Liver (tissue), 9 donors: ENCODE data around the gene PLEKHF1. TPM values are rescaled to one million over a fixed set of nuclear protein-coding genes. Genes with fewer than 3 reads are reported as not detected.

Source experiments
- DNase-seq: peaks from one replicate; pipeline ENCODE4 v3.0.0-alpha.2; 2017; ENCODE audit warnings: low spot score
- H3K27ac ChIP-seq, 2 donors: one replicate each; pipeline ENCODE4 v1.7.0; 2013; ENCODE audit warnings: inconsistent platforms in 2 of 2, low read length in 2 of 2, control low read depth in 1 of 2, low read depth in 1 of 2, mild to moderate bottlenecking in 1 of 2
- H3K27me3 ChIP-seq, 4 donors: one replicate each; pipeline versions ENCODE4 v1.6.1 to v1.7.0; 2013; ENCODE audit warnings: low read length in 3 of 4, inconsistent platforms in 1 of 4, mild to moderate bottlenecking in 1 of 4, moderate library complexity in 1 of 4; ENCODE audit not compliant: control insufficient read depth in 4 of 4, insufficient read depth in 4 of 4
- H3K36me3 ChIP-seq, 4 donors: one replicate each; pipeline versions ENCODE4 v1.6.1 to v1.7.0; 2013; ENCODE audit warnings: low read length in 3 of 4, mild to moderate bottlenecking in 3 of 4, low read depth in 1 of 4, moderate library complexity in 1 of 4; ENCODE audit not compliant: control insufficient read depth in 4 of 4, insufficient read depth in 3 of 4
- H3K4me1 ChIP-seq, 4 donors: one replicate each; pipeline versions ENCODE4 v1.6.1 to v1.7.0; 2013; ENCODE audit warnings: low read length in 3 of 4, mild to moderate bottlenecking in 3 of 4, moderate library complexity in 1 of 4; ENCODE audit not compliant: control insufficient read depth in 4 of 4, insufficient read depth in 4 of 4
- H3K4me3 ChIP-seq, 3 donors: one replicate each; pipeline versions ENCODE4 v1.6.1 to v1.7.0; 2013; ENCODE audit warnings: low read length in 3 of 3, control low read depth in 1 of 3, low read depth in 1 of 3, mild to moderate bottlenecking in 1 of 3
- H3K9ac ChIP-seq, 2 donors: one replicate each; pipeline ENCODE4 v1.7.0; 2013; ENCODE audit warnings: low read length in 2 of 2, mild to moderate bottlenecking in 2 of 2, moderate library complexity in 2 of 2, control low read depth in 1 of 2, low read depth in 1 of 2
- H3K9me3 ChIP-seq, 4 donors: one replicate each; pipeline versions ENCODE4 v1.6.1 to v1.7.0; 2013; ENCODE audit warnings: low read length in 3 of 4; ENCODE audit not compliant: control insufficient read depth in 4 of 4
- GABPA ChIP-seq, 2 donors: IDR thresholded peaks in 1 of 2; conservative IDR thresholded peaks in 1 of 2; 2 replicates each; pipeline ENCODE4 v1.6.1; 2016; ENCODE audit warnings: antibody characterized with exemption in 2 of 2, mild to moderate bottlenecking in 1 of 2, moderate library complexity in 1 of 2
- HNF4A ChIP-seq, 2 donors: conservative IDR thresholded peaks; 2 replicates each; pipeline ENCODE4 v1.6.1; 2016; ENCODE audit warnings: antibody characterized with exemption in 2 of 2, mild to moderate bottlenecking in 2 of 2
- NR2F2 ChIP-seq: IDR thresholded peaks from 2 replicates; pipeline ENCODE4 v1.6.1; 2016; ENCODE audit warnings: antibody characterized with exemption
- SP1 ChIP-seq: IDR thresholded peaks from 2 replicates; pipeline ENCODE4 v1.6.1; 2018; ENCODE audit warnings: antibody characterized with exemption, mild to moderate bottlenecking
- ZBTB33 ChIP-seq: IDR thresholded peaks from 2 replicates; pipeline ENCODE4 v1.6.1; 2016; ENCODE audit warnings: antibody characterized with exemption
- WGBS: extraction: QIAGEN DNeasy Blood & Tissue Kit; methylation state at CpG from one replicate; pipeline ENCODE4 v1.1.7; 2013; 5-methylcytosine and 5-hydroxymethylcytosine counted together
- polyA plus RNA-seq, 2 donors: library from polyadenylated mRNA; stranded (reverse) in 1 of 2; unstranded in 1 of 2; fragments of 200-250 nt in 1 of 2; fragments of >200 nt in 1 of 2; fragmentation: Nextera tagmentation in 1 of 2; extraction: Ambion mirVana in 1 of 2; gene quantifications; one replicate each; pipeline versions ENCODE4 v1.2.1 to v1.2.3, GENCODE V29; 2013 to 2015
- total RNA-seq, 2 donors: library from RNA; depleted of rRNA; stranded (reverse); fragments of >200 nt; gene quantifications; one replicate each; pipeline ENCODE4 v1.2.3, GENCODE V29; 2014
- TF ChIP-seq, protein P1 (sequence below): IDR thresholded peaks from 2 replicates; pipeline ENCODE4 v1.6.1; 2016; ENCODE audit warnings: antibody characterized with exemption, mild to moderate bottlenecking
- TF ChIP-seq, protein P2 (sequence below): fragments of 150-350 bp; IDR thresholded peaks from 2 replicates; pipeline ENCODE4 v1.5.1; 2017; ENCODE audit warnings: improper control_type of control experiment, low read depth, low read length; ENCODE audit not compliant: missing input control
- TF ChIP-seq, protein P3 (sequence below): IDR thresholded peaks from 2 replicates; pipeline ENCODE4 v1.6.1; 2016; ENCODE audit warnings: antibody characterized with exemption
- donor health status: healthy.
- donor health status: healthy.
- donor health status: healthy.
- donor health status: healthy.
- donor health status: healthy.

PLEKHF1 gene
- total and polyA plus RNA-seq, 4 donors: 2.9 to 15.1 (median 8.9) TPM

- Histone ChIP-seq H3K4me1 (peaks cover 32 to 67% (median 61%) of the 10 kb centered on the region in 4 donors), H3K9me3 (no peaks in the 10 kb centered on the region), H3K9ac (no peak overlapping the region), H3K27ac (peak overlapping the region in 1 of 2 donors; percentile 27), H3K27me3 (no peaks in the 10 kb centered on the region), H3K36me3 (peaks cover 2 to 14% (median 10%) of the 10 kb centered on the region in 4 donors), H3K4me3 (no peak overlapping the region)
- no peak for DNase-seq
- no peak for TF ChIP-seq SP1
- TF ChIP-seq, protein P1, sequence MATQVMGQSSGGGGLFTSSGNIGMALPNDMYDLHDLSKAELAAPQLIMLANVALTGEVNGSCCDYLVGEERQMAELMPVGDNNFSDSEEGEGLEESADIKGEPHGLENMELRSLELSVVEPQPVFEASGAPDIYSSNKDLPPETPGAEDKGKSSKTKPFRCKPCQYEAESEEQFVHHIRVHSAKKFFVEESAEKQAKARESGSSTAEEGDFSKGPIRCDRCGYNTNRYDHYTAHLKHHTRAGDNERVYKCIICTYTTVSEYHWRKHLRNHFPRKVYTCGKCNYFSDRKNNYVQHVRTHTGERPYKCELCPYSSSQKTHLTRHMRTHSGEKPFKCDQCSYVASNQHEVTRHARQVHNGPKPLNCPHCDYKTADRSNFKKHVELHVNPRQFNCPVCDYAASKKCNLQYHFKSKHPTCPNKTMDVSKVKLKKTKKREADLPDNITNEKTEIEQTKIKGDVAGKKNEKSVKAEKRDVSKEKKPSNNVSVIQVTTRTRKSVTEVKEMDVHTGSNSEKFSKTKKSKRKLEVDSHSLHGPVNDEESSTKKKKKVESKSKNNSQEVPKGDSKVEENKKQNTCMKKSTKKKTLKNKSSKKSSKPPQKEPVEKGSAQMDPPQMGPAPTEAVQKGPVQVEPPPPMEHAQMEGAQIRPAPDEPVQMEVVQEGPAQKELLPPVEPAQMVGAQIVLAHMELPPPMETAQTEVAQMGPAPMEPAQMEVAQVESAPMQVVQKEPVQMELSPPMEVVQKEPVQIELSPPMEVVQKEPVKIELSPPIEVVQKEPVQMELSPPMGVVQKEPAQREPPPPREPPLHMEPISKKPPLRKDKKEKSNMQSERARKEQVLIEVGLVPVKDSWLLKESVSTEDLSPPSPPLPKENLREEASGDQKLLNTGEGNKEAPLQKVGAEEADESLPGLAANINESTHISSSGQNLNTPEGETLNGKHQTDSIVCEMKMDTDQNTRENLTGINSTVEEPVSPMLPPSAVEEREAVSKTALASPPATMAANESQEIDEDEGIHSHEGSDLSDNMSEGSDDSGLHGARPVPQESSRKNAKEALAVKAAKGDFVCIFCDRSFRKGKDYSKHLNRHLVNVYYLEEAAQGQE: no peak
- no peak for TF ChIP-seq GABPA (IDR thresholded peaks at IDR 0.05 in 1 of 2, conservative IDR thresholded peaks at IDR 0.05 in 1 of 2)
- WGBS: 81% methylated on average over 11 of the region's 11 CpGs
These were observed 7.7 kb downstream of the PLEKHF1 start for GRCh38 chr19:29672933-29673336.

GRCh38 chr19:29673451-29674371 is 8.4 kb downstream of the PLEKHF1 start:
- no peak for TF ChIP-seq HNF4A (conservative IDR thresholded peaks at IDR 0.05)
- TF ChIP-seq, protein P1: no peak
- TF ChIP-seq, protein P2, sequence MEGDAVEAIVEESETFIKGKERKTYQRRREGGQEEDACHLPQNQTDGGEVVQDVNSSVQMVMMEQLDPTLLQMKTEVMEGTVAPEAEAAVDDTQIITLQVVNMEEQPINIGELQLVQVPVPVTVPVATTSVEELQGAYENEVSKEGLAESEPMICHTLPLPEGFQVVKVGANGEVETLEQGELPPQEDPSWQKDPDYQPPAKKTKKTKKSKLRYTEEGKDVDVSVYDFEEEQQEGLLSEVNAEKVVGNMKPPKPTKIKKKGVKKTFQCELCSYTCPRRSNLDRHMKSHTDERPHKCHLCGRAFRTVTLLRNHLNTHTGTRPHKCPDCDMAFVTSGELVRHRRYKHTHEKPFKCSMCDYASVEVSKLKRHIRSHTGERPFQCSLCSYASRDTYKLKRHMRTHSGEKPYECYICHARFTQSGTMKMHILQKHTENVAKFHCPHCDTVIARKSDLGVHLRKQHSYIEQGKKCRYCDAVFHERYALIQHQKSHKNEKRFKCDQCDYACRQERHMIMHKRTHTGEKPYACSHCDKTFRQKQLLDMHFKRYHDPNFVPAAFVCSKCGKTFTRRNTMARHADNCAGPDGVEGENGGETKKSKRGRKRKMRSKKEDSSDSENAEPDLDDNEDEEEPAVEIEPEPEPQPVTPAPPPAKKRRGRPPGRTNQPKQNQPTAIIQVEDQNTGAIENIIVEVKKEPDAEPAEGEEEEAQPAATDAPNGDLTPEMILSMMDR: no peak
- TF ChIP-seq, protein P3, sequence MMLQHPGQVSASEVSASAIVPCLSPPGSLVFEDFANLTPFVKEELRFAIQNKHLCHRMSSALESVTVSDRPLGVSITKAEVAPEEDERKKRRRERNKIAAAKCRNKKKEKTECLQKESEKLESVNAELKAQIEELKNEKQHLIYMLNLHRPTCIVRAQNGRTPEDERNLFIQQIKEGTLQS: no peak
- TF ChIP-seq GABPA (IDR thresholded peaks at IDR 0.05 in 1 of 2, conservative IDR thresholded peaks at IDR 0.05 in 1 of 2): no peak
- TF ChIP-seq NR2F2: no peak
- no peak for TF ChIP-seq ZBTB33
- H3K36me3 ChIP-seq: peaks cover 2 to 14% (median 10%) of the 10 kb centered on the region in 4 donors
- H3K9me3 ChIP-seq: no peaks in the 10 kb centered on the region
- no peaks in the 10 kb centered on the region for H3K27me3 ChIP-seq
- H3K4me1 ChIP-seq: peaks cover 37 to 74% (median 66%) of the 10 kb centered on the region in 4 donors
- DNase-seq: no peak
- 93% methylated on average over 57 of the region's 57 CpGs for WGBS
- H3K27ac ChIP-seq: peak overlapping the region; percentile 22 to 27
- no peak overlapping the region for H3K9ac ChIP-seq
- H3K4me3 ChIP-seq: no peak overlapping the region
